SK-N-MC (cell line): ENCODE measurements around the gene COL4A4.

Source experiments
- EZH2 ChIP-seq: fragments of 200-600 bp; sonication (generic); IDR thresholded peaks from one replicate; pipeline ENCODE4 v1.6.1; 2017; ENCODE audit warnings: antibody characterized with exemption
- POLR2AphosphoS5 ChIP-seq: IDR thresholded peaks from 2 replicates; pipeline ENCODE4 v1.6.1; 2012; ENCODE audit warnings: mild to moderate bottlenecking, low read depth, low read length, borderline replicate concordance

DNA sequence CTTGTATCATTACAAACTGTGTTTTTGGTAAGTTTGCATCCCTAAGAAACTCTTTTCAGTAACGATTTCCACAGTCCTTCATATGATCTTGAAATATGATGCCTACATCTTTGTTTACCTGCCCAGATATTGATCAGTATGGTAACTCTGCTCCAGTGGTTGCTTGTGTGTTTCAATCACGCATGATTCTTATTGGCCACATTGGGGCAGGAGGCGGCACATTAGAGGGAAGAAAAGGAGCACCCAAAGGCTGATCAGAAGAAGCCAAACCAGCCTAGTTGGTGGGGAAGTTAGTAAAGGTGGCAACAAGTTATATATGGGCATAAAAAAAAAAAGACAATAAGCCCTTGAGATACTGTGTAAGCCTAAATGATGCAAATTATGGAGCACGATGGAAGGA is 169.2 kb downstream of the COL4A4 start:
- TF ChIP-seq POLR2AphosphoS5 (no peak), EZH2 (no peak)
